GM21825 (cell line): ENCODE data around the gene PLAAT2.
"Not testable (repeated sequence)": the region's sequence is repeated elsewhere in the genome, so short reads cannot be mapped to it uniquely, and the experiment has no call there.

Experiments
- ATAC-seq: cut with Tn5 transposase; IDR thresholded peaks from one replicate; pipeline ENCODE4 v1.9.1; 2021; ENCODE audit warnings: mild to moderate bottlenecking, moderate library complexity; ENCODE audit not compliant: unreplicated experiment

Gene PLAAT2

DNA sequence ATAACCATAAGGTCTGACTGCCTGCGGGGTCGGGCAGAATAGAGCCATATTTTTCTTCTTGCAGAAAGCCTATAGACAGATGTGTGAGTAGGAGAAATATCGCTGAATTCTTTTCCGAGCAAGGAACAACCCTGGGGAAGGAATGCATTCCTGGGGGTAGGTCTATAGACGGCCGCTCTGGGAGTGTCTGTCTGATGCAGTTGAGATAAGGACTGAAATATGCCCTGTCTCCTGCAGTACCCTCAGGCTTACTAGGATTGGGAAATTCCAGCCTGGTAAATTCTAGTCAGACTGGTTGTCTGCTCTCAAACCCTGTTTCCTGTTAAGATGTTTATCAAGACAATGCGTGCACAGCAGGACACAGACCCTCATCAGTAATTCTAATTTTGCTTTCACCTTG, 18.0 kb upstream of the PLAAT2 start:
- not testable (repeated sequence) for ATAC-seq

DNA sequence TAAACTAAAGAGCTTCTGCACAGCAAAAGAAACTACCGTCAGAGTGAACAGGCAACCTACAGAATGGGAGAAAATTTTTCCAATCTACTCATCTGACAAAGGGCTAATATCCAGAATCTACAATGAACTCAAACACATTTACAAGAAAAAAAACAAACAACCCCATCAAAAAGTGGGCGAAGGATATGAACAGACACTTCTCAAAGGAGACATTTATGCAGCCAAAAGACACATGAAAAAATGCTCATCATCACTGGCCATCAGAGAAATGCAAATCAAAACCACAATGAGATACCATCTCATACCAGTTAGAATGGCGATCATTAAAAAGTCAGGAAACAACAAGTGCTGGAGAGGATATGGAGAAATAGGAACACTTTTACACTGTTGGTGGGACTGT, 15.7 kb upstream of the PLAAT2 start:
- ATAC-seq = not testable (repeated sequence)

DNA sequence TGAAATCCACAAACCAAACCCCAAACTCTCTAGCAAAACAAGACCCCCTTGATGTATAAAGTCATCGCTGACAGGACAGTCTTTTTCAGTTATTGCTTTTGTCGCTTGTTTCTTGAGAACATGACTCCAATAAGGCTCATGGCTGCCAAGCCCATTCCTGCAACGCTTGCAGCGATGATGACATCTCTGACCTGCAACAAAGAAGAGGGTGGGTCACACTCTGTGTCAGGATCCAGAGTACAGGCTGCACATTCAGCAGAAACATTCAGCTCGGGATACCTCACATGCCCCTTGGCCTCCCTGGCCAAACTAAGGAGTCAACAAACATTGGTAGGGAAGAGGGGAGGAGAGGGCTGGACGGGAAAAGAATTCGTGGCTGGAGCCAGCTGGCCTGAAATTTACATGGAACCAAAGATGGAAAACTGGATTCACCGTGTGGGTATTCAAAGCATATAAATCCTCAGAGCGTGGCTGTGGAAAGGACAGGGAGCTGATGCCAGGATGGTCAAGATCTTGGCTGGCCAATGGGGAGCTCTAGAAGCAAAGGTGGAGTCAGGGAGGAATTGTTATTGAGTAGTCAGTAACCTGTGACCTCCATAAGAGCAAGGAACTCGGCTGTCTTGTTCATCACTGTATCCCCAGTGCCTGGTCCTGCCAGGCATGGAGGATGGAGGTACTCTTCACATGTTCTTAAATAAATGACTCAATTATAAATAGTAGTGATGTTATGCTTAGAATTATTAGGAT, 11.8 kb upstream of the PLAAT2 start:
- ATAC-seq = no peak

DNA sequence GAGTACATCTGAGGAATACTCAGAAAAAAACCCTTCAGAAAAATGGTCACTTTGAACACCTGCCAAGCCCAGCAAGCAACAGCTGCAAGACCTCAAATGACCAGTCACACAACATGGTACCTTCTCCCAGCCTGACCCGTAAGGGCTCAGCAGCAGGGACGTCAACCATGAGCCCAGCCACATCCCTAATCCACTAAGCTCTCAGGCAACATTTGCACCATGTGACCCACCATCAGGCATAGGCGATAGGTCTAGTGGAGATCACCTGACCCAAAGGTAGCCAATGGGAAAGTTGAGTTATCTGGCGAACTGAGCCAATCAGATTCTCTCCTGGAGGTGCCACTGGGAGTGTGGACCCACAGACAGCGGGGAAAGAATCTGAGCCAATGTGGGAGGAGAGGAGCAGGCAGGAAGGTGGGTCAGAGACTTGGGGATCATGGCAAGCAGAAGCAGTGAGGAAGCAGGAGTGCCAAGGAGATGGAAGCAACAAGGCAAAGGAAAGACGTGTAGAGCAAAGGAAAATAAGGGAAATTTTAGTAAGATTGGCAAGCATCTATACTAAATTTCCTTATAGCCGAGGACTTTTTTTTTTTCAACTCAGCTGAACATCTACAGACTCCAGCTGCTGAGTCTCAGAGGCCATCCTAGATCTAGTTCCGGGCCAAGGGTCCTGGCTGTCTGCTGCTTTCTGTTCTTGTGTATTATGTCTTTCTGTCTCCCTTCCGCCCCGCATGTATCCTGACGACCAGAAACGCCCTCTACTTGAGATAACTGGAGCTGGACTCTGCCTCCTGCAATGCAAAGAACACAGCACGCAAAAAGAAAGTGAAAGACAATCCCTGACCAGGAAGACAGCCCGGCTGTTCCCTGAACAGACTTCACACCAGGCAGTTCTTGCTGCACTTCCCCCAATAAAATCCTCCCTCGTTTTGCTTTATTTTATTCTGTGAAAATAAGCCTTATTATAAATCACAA, 11.0 kb upstream of the PLAAT2 start:
- peak; percentile 58 for ATAC-seq

DNA sequence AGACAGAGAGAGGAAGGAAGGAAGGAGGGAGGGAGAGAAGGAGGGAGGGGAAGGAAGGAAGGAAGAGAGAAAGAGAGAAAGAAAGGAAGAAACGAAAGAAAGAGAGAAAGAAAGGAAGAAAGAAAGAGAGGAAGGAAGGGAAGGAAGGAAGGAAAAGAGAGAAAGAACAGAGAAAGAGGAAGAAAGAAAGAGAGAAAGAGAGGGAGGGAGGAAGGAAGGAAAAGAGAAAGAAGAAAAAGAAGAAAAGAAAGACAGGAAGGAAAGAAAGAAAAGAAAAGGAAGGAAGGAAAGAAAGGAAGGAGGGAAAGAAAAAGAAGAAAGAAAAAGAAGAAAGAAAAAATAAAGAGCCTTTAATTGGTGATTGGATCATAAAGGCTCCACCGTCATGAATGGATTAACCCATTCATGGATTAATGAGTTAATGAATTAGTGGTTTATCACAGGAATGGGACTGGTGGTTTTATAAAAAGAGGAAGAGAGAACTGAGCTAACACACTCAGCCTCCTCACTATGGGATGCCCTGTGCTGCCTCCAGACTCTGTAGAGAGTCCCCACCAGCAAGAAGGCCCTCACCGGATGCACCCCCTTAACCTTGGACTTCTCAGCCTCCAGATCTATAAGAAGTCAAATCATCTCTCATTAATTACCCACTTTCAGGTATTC, 9.0 kb upstream of the PLAAT2 start:
- ATAC-seq = no peak

DNA sequence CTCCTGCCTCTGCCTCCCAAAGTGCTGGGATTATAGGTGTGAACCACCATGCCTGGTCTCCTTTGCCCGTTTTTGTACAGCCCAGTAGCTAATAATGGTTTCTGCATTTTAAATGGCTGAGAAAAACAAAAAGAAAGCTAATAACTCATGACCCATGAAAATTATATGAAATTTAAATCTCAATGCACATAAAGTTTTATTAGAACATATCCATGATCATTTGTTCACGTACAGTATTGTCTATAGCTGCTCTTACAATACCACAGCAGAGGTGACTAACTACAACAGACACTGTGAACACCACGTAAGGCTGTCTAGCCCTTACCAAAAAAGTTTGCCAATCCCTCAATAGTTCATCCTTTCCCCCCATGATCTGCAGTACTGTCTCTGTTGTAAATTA, 6.4 kb upstream of the PLAAT2 start:
- ATAC-seq = no peak

DNA sequence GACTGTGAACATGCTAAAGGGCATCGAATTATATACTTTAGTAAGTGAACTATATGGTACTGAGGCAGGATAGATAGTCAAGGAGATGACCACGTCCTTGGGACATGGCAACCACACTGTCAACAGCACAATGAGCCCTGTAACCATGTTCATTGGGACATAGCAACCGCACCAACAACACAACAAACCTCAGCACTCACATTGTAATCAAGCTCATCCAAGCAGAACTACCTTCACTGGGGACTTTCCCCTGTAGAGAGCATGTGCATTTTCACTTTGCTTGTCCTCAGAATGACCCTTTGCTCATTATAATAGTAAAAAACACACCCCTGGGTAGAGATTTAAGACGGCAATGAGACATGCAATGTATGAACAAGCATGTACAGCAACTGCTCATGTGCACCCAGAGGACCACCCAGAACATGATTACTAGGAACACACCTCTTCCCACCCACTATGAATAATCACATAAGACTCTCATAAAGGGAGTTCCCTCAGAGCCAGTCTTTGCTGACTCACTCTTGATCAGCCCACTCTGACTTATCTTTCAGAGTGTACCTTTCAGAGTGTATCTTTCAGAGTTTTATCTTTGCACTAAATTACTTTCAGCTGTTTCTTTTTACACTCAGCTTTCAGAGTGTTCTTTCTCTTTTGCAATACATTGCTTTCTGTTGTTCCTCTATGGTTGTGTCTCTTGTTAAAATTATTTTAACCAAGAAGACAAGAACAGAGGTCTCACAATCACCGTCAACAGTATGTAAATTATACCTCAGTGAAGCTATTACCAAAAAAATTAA, 4.1 kb upstream of the PLAAT2 start:
- peak; percentile 76 for ATAC-seq

DNA sequence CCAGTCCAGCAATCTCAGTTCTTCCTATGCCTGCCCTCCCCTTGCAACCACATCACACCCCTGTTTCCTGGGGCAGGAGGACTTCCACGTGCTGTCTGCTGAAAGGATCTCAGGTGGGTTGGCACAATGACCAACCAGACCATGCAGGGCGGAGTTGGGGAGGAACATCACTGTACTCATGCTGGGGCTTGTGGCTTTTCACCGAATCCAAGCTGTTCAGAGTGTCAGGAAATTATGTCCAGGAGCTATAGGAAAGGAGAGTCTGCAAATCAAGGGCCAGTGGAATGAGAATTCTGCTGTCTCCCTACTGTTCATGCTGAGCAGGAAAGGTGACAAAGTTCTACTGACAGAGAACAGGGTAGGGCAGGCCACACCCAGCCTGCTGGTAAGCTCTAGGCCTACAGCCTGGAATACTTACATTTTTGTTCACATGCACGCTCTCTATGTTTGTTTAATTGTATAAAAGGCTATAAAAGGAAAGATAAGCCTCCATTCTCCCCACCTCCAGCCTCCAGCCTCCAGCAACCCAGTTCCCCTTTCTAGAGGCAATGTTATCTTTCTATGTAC, 1.7 kb upstream of the PLAAT2 start:
- ATAC-seq = no peak

DNA sequence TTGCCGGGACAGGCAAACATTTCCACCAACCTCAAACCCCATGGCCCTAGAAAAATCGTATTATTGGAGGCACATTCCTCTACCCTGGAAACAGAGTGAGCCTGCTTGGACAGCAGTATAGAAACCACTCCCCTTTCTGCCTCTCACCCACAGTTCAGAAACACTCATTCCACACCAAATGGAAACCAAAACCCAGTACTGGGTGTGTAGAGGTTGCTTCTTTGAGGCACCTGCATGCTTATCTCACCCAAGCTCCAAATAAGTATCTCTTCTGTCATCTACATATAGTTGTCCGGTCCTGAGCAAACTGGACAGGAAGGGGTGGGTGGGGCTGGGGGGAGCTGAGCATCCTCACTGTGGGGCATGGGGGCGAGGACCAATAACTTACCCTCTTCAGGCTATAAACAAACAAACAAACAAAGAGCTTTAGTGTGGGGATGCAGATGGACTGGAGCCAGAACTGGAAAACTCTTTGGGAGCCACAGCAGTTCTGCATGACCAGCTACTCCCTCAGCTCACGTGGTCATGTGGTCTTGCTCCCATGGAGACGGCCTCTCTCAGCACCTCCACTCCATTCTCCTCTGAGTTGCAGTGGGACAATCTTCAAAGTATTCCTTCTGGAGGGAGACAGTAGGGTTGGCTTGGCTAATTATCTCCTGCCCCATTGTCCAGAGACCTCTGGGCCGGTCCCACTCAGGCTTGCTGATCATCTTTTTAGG, 1.0 kb upstream of the PLAAT2 start:
- ATAC-seq = peak; percentile 53

DNA sequence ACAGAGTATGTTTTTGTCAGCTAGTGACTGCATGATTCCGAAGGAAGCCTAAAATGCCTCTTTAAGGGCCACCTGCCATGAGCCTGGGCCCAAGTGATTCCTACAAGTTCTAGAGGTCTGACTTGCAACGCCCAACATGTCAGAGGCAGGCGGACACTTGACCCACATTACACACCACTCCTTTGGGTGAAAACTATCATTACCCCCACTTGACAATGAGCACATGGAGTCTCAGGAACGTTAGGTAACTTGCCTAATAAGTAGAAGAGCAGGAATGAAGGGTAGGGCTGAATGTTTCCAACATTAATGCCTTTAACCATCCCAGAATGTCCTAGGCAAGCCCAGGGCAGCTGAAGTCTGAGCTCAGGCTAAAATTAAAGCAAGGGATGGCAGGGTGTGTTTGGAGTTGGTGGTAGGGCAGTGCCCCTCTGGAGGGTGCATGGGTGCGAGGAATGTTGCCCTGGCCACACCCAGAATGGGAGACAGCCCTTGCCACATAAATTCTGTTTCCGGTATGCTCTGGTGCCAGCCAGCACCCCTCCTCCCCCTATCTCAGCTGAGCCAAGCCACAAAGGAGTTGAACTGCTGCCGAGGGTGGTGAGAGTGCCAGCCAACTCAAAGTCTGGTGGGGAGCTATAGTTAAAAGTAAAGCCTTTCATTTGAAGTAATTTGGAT, 2.5 kb downstream of the PLAAT2 start:
- ATAC-seq = no peak

DNA sequence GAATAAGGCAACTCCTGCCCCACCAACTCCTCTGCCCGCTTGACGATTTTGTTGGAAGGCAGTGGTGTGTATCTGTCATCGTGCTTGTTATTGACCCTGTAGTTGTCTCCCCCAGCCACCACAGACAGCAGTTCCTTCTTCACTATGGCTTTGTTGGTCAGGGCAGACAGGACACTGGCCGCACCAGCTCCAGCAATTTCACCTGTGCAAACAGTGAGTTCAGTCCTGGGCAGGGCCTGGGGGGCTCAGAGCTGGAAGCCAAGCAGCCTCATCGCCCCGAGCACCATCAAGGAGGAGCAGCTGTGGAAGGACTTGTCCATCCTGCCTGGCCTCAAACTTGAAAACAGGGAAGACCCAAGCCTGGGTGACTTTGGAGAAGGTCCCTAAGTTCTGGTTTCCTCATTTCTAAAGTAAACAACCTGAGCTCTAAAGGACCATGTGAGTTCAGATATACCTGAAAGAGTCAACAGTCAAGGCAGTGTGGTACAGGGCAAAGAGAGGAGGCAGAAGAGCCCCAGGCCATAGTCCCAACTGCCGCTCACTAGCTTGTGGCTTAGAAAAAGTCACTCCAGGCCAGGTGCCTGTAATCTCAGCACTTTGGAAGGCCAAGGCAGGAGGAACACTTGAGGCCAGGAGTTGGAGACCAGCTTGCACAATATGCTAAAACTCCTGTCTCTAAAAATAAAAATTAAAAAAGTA, 4.6 kb downstream of the PLAAT2 start:
- no peak for ATAC-seq

DNA sequence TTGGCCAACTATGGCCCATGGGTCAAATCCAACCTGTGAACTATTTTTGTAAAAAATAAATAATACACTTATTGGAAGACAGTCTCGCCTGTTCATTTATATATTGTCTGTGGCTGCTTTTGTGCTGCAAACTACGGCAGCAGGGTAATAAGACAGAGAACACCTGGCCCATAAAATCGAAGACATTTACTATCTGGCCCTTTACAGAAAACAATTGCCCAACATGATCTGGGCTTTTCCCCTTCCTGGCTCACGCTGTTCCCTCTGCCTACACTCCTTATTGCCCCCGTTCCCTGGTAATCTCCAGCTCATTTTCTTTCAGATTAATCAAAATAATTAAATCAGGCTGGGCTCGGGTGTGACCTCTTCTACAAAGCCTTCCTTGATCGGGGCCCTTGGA, 5.6 kb downstream of the PLAAT2 start:
- ATAC-seq = no peak

DNA sequence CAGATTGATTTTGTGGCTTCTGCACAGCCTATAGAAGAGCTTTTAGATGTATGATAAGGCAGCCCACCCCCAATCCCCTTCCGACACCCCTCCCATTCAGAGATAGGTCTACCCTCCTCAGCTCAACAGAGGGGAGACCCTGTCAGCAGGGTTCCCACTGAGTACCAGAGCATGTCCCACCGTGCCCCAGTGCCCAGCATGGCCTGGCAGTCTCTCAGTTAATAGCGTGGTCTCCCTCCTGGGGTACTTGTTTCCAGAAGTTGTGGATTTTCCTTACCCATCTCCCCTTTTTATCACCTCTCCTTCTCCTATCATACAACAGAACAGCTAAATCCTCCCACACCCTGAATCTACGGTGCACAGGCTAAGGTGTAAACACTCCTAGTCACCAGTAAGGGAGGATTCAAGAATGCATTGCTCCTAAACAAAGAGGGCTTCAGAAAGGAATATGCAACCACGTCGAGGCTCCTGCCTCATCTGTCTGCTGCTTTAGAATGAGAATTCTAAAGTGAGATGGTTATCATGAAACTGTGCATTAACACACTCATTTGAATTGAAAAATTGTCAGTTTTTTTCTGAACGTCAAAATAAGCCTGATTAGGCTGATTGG, 6.7 kb downstream of the PLAAT2 start:
- no peak for ATAC-seq

DNA sequence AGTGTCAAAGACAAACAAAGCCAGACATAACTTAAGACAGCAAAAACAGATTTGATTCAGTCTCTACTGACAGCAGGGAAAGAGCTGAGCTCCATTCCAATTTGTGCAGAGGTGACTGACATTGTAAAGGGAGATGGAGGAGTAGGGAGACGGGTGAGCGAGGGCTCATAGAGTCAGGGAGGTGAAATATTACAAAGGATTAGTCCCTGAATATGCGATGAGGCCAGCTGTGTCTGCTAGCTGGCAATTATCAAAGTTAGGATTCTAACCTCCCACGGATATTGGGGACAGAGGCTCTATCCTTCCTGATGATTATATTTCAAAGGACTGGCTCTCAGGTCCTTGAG, 8.3 kb downstream of the PLAAT2 start:
- no peak for ATAC-seq

DNA sequence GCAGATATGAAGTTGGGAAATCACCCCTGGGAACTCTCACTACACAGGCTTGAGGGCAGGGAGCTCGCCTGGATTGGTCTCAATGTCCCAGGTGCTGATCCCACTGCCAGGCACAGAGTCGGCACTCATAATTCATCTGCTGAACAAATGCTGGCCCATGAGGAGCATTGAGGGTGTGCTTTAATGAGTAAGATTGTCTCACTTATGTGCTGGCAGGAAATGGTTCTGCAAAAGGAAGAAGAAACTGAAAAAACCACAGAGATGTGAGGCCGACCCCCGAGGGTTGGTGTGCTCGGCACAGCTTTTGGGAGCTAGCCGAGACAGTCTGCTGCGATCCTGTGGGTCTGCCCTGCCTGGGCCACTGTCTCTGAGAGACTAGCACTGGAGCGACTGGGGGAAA, 9.4 kb downstream of the PLAAT2 start:
- ATAC-seq = peak; percentile 83

DNA sequence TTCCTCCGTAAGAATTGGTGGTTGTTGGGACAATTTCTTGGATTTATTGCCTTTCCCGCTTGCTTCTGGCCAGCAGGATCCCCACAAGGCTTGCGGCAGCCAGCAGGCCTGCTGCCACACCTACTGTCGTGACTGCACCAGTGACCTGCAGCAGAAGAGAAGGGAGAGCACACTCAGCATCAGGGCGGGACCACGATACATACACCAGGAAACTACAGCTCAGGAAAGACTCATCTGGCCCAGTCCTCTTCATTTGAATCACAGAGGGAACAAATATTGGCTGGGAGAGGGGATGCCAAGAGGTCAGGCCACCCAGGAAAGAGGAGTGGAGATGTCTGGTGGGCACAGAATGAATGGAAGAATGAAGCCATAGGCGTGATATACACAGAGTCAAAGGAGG, 10.3 kb downstream of the PLAAT2 start:
- ATAC-seq = no peak

DNA sequence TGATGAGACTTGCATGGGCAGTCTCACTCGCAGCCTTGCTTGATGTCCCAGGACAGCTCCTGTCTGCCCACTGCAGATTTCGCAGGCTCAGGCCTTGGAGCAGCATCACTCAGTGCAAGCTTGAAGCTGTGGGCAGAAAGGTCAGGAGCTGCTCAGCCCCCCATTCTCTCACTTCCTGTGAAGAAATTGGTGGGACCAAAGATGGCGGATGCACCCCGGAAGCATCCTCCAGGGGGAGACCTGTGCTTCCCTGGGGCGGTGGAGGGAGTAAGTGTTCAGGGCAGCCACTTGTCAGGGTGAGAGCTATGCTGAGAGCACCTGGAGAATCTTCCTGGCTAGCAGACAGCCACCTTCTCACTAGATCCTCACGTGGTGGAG, 11.3 kb downstream of the PLAAT2 start:
- no peak for ATAC-seq
